Mucosa of descending colon (tissue), 3 donors: Measurements from ENCODE around the gene ARPC1A. TPM values are rescaled to one million over a fixed set of nuclear protein-coding genes. Genes with fewer than 3 reads are reported as not detected.

Experiments used
- ATAC-seq: fragments of 200-7000 bp; cut with Tn5 transposase; one replicate; pipeline ENCODE4 v1.9.1; 2020; ENCODE audit warnings: mild to moderate bottlenecking, moderate library complexity
- DNase-seq, 3 donors: peaks; one replicate each; pipeline ENCODE4 v3.0.0-alpha.2; 2020
- H3K36me3 ChIP-seq: fragments of 200-600 bp; one replicate; pipeline ENCODE4 v1.8.0; 2021; ENCODE audit warnings: low read depth, mild to moderate bottlenecking
- H3K4me1 ChIP-seq: fragments of 200-600 bp; one replicate; pipeline ENCODE4 v1.8.0; 2021; ENCODE audit warnings: low read depth, mild to moderate bottlenecking
- H3K4me3 ChIP-seq: fragments of 200-600 bp; one replicate; pipeline ENCODE4 v1.8.0; 2021; ENCODE audit warnings: mild to moderate bottlenecking
- H3K9me3 ChIP-seq: fragments of 200-600 bp; one replicate; pipeline ENCODE4 v1.8.0; 2021; ENCODE audit warnings: mild to moderate bottlenecking
- CTCF ChIP-seq: fragments of 200-600 bp; IDR thresholded peaks from one replicate; pipeline ENCODE4 v1.8.0; 2022; ENCODE audit warnings: antibody characterized with exemption, mild to moderate bottlenecking
- intact Hi-C, 2 donors: fragments of 100-400 bp; cut with DNase I in 1 of 2; cut with micrococcal nuclease in 1 of 2; formaldehyde crosslinking; loops; one replicate each; pipeline versions ENCODE4 v1.11.0 to v1.11.1; 2022; cut with DNase I, micrococcal nuclease
- total RNA-seq, 3 donors: library from RNA; stranded (reverse); fragmentation: NEBNext Ultra II Directional in 2 of 3; extraction: Animal tissue kit (Norgen Biotek cat#: 25700) in 2 of 3; gene quantifications; one replicate each; pipeline versions ENCODE4 v1.2.1 to v1.2.4, GENCODE V29; 2021 to 2023
- donor health status: DM: no; HTN: no; CAD: no; lungs with moderate emphysema.
- donor health status: DM: no; HTN: no; CAD: no.
- donor health status: DM: no; HTN: yes; CAD: no.

The ARPC1A gene
- total RNA-seq, 3 donors from 2014 or later = 142 to 158 (median 157) TPM

DNA sequence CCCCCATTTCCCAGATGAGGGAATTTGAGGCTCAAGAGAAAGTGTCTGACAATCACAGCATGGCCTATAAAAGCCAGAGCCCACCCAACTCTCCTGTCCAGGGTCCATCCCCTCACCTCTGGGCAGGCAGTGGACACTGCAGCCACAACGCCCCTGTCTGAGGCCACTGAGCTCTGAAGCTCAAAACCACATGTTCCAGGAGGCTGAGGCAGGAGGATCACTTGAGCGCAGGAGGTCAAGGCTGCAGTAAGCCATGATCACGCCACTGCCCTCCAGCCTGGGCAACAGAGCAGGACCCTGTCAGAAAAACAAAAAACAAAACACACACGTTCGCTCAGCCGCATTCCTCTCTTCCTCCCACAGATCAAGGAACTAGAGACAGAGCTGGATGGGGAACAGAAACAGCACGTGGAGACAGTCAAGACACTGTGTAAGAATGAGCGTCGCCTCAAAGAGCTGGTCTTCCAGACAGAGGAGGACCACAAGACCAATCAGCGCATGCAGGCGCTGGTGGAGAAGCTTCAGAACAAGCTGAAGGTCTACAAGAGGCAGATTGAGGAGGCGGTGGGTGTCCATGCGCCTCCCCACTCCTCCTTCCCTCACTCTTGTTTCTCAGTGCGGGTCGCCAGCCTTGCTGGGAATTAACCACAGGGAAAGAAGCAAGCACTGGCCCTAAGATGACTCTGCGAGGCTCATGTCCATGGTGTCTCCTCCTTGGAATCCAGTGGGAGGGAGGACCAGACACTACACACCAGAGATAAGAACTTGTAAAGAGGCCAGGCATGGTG is 20.0 kb upstream of the ARPC1A start:
- TF ChIP-seq CTCF = no peak
- Histone ChIP-seq H3K36me3 (no peaks in the 10 kb centered on the region), H3K9me3 (peaks cover 6% of the 10 kb centered on the region), H3K4me3 (no peak overlapping the region), H3K4me1 (no peaks in the 10 kb centered on the region)
- ATAC-seq (no peak), DNase-seq (no peak)
- intact Hi-C loops = no loop called here

DNA sequence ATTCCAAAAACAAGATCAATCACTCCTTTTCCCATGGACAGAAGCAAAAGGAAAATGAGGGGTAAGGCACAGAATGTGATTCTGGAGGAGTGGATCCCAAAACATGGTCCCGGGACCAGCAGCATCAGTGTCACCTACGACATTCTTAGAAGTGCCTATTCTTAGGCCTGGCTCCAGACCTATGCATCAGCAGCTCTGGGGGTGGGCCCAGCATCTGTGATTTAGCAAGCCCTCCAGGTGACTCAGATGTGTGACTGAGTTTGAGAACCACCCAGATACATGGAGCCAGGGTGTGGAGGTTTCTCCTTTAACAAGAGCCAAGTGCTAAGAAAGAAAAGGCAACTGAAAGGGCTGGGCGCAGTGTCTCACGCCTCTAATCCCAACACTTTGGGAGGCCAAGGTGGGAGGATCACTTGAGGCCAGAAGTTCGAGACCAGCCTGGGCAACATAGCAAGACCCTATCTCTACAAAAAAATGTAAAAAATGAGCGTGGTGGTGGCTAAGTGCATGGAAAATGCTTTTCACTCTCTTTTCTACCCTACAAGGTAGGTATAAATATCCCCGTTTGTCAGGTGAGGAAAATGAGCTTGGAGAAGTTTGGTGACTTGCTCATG is 17.1 kb upstream of the ARPC1A start:
- peaks cover 7% of the 10 kb centered on the region for H3K4me1 ChIP-seq
- H3K36me3 ChIP-seq = no peaks in the 10 kb centered on the region
- H3K4me3 ChIP-seq = no peak overlapping the region
- intact Hi-C loops = no loop called here
- TF ChIP-seq CTCF = no peak
- ATAC-seq (no peak), DNase-seq (no peak)
- H3K9me3 ChIP-seq = peaks cover 6% of the 10 kb centered on the region

DNA sequence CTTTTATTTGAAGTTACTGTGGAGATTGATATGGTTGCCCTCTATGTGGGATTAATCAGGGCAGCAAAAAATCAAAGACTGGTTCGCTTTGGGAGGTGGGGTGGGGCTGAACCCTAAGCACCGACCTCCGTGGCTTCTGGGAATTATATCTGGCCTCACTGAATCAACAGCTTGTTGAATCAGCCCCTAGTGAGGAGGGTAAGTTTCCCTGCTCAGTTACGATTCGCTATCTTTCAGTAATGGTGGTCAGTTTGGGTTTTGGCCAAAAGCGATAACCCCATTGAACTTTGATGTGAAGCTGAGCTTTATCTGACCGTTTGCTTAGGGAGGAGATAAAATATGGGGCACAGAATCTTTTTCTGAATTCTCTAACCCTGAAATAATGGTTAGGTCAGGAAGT is 16.6 kb upstream of the ARPC1A start:
- no peak for TF ChIP-seq CTCF
- DNase-seq (no peak), ATAC-seq (no peak)
- Histone ChIP-seq H3K36me3 (no peaks in the 10 kb centered on the region), H3K4me1 (peaks cover 7% of the 10 kb centered on the region), H3K4me3 (no peak overlapping the region), H3K9me3 (peaks cover 6% of the 10 kb centered on the region)
- intact Hi-C loops = no loop called here

- H3K36me3 ChIP-seq = no peaks in the 10 kb centered on the region
- DNase-seq (no peak), ATAC-seq (no peak)
- no peak overlapping the region for H3K4me3 ChIP-seq
- peaks cover 6% of the 10 kb centered on the region for H3K9me3 ChIP-seq
- H3K4me1 ChIP-seq = peaks cover 7% of the 10 kb centered on the region
- TF ChIP-seq CTCF = no peak
- intact Hi-C loops = loop anchor here in 1 of 2 donors (5.0 kb wide), 1 partner anchor 268 kb away; no protein-coding TSS in a partner anchor
Observed at GRCh38 chr7:99310004-99310403, 15.7 kb upstream of the ARPC1A start.

GRCh38 chr7:99311702-99312101 is 14.0 kb upstream of the ARPC1A start:
- intact Hi-C loops = loop anchor here in 1 of 2 donors (5.0 kb wide), 1 partner anchor 269 kb away; no protein-coding TSS in a partner anchor
- Histone ChIP-seq H3K4me3 (no peak overlapping the region), H3K4me1 (peaks cover 7% of the 10 kb centered on the region), H3K9me3 (peaks cover 6% of the 10 kb centered on the region), H3K36me3 (no peaks in the 10 kb centered on the region)
- ATAC-seq = no peak
- DNase-seq = no peak
- TF ChIP-seq CTCF = no peak
